Cardiac muscle cell (in vitro differentiated cells and primary cell): ENCODE data around the gene ABLIM1. TPM values are rescaled to one million over a fixed set of nuclear protein-coding genes. Genes with fewer than 3 reads are reported as not detected.

Experiments
- DNase-seq, 2 donors: peaks; one replicate each; pipeline versions ENCODE4 v3.0.0 to v3.0.0-alpha.2; 2010 to 2017; ENCODE audit warnings: low read depth in 1 of 2, low spot score in 1 of 2
- H3K27ac ChIP-seq: fragments of 200-600 bp; sonication (generic); 2 replicates; pipeline ENCODE4 v1.5.1; 2016
- H3K27me3 ChIP-seq: fragments of 200-600 bp; sonication (generic); 2 replicates; pipeline ENCODE4 v1.6.0; 2016; ENCODE audit warnings: control low read depth
- H3K36me3 ChIP-seq: fragments of 200-600 bp; sonication (generic); 2 replicates; pipeline ENCODE4 v1.5.1; 2016; ENCODE audit warnings: control low read depth
- H3K4me1 ChIP-seq: fragments of 200-600 bp; sonication (generic); 2 replicates; pipeline ENCODE4 v1.8.1; 2017; ENCODE audit warnings: low read depth, mild to moderate bottlenecking, mixed run types
- H3K4me3 ChIP-seq: fragments of 200-600 bp; sonication (generic); 2 replicates; pipeline ENCODE4 v1.5.1; 2016; ENCODE audit warnings: mild to moderate bottlenecking
- H3K9me3 ChIP-seq: fragments of 200-600 bp; sonication (generic); 2 replicates; pipeline ENCODE4 v1.5.1; 2017; ENCODE audit warnings: low read depth, mild to moderate bottlenecking, control low read depth
- CTCF ChIP-seq: IDR thresholded peaks from 2 replicates; pipeline ENCODE4 v1.5.1; 2012; ENCODE audit warnings: low read depth, mild to moderate bottlenecking, low read length
- polyA plus RNA-seq: library from polyadenylated mRNA; unstranded; fragments of >200 nt; fragmentation: Nextera tagmentation; extraction: Ambion mirVana; gene quantifications from 2 replicates; pipeline ENCODE4 v1.2.1, GENCODE V29; 2016
- total RNA-seq: library from RNA; depleted of rRNA; stranded (reverse); fragments of >200 nt; gene quantifications from 2 replicates; pipeline ENCODE4 v1.2.3, GENCODE V29; 2016

ABLIM1 gene
- total and polyA plus RNA-seq, 2 experiments from 2014 or later = 105 to 148 TPM

- no peaks in the 10 kb centered on the region for H3K9me3 ChIP-seq
Observed at GRCh38 chr10:114652402-114653368, 5.4 kb downstream of the ABLIM1 start.

GRCh38 chr10:114650831-114651230, 7.2 kb downstream of the ABLIM1 start:
- DNase-seq = no peak
- no peak for TF ChIP-seq CTCF
- Histone ChIP-seq H3K27ac (no peak overlapping the region), H3K4me1 (peaks cover 22% of the 10 kb centered on the region), H3K27me3 (no peaks in the 10 kb centered on the region), H3K4me3 (no peak overlapping the region), H3K36me3 (no peaks in the 10 kb centered on the region), H3K9me3 (no peaks in the 10 kb centered on the region)

More at GRCh38 chr10:114652402-114653368, 5.4 kb downstream of the ABLIM1 start:
- Histone ChIP-seq H3K27me3 (no peaks in the 10 kb centered on the region), H3K4me1 (peaks cover 15% of the 10 kb centered on the region), H3K36me3 (no peaks in the 10 kb centered on the region), H3K27ac (no peak overlapping the region), H3K4me3 (no peak overlapping the region)
- no peak for TF ChIP-seq CTCF
- no peak for DNase-seq

GRCh38 chr10:114650266-114650665, 7.8 kb downstream of the ABLIM1 start:
- Histone ChIP-seq H3K9me3 (no peaks in the 10 kb centered on the region), H3K27ac (no peak overlapping the region), H3K4me1 (peaks cover 16% of the 10 kb centered on the region), H3K36me3 (no peaks in the 10 kb centered on the region), H3K27me3 (no peaks in the 10 kb centered on the region), H3K4me3 (no peak overlapping the region)
- TF ChIP-seq CTCF = no peak
- DNase-seq = no peak

- no peak for DNase-seq
- peaks cover 7% of the 10 kb centered on the region for H3K4me1 ChIP-seq
- H3K4me3 ChIP-seq = no peak overlapping the region
- no peaks in the 10 kb centered on the region for H3K27me3 ChIP-seq
- TF ChIP-seq CTCF = no peak
- H3K9me3 ChIP-seq = no peaks in the 10 kb centered on the region
- no peaks in the 10 kb centered on the region for H3K36me3 ChIP-seq
- no peak overlapping the region for H3K27ac ChIP-seq
Observed at GRCh38 chr10:114649217-114649903, 8.7 kb downstream of the ABLIM1 start.

GRCh38 chr10:114648368-114648767, 9.7 kb downstream of the ABLIM1 start:
- Histone ChIP-seq H3K27me3 (no peaks in the 10 kb centered on the region), H3K9me3 (no peaks in the 10 kb centered on the region), H3K36me3 (no peaks in the 10 kb centered on the region), H3K4me3 (no peak overlapping the region), H3K27ac (no peak overlapping the region), H3K4me1 (peaks cover 7% of the 10 kb centered on the region)
- no peak for TF ChIP-seq CTCF
- peak in 1 of 2 donors; percentile 78 for DNase-seq
